ENCODE results near the gene EEF1AKMT1.
A peak's percentile ranks its signal among the peaks of the same experiment; 100 is the strongest.
"Not testable (repeated sequence)": the region's sequence is repeated elsewhere in the genome, so short reads cannot be mapped to it uniquely, and the experiment has no call there.

- TF ChIP-seq EZH2phosphoT487 (IDR thresholded peaks at IDR 0.05; ENCODE audit: insufficient read depth, low read depth) = peak; percentile 89
- not testable (repeated sequence) for TF ChIP-seq EZH2 (IDR thresholded peaks at IDR 0.05; ENCODE audit: insufficient read depth, poor library complexity, severe bottlenecking)
These were observed 92.3 kb downstream of the EEF1AKMT1 start for GRCh38 chr13:20681481-20681880.
